HL-60 (cell line): ENCODE measurements around the gene RNF145.

ENCODE experiments used
- DNase-seq, 2 experiments: peaks; one replicate each; pipeline ENCODE4 v3.0.0-alpha.2; 2010 to 2020; ENCODE audit warnings: low read depth in 1 of 2, low spot score in 1 of 2
- H3K27ac ChIP-seq: fragments of 250-450 bp; sonication (Bioruptor Pico); replicated peaks from 2 replicates; pipeline ENCODE4 v1.5.1; 2020; ENCODE audit warnings: mild to moderate bottlenecking, moderate library complexity
- H3K27me3 ChIP-seq: fragments of 250-450 bp; sonication (Bioruptor Pico); 2 replicates; pipeline ENCODE4 v1.5.1; 2021; ENCODE audit warnings: mild to moderate bottlenecking, moderate library complexity; ENCODE audit not compliant: insufficient read depth, poor library complexity, severe bottlenecking
- H3K4me3 ChIP-seq: replicated peaks from 2 replicates; pipeline ENCODE4 v1.5.1; 2011; ENCODE audit warnings: mild to moderate bottlenecking, control low read depth, low read length; ENCODE audit not compliant: insufficient read depth
- CTCF ChIP-seq: IDR thresholded peaks from one replicate; pipeline ENCODE4 v1.5.1; 2011; ENCODE audit warnings: low read length, control low read depth, inconsistent platforms; ENCODE audit not compliant: insufficient read depth
- GABPA ChIP-seq: IDR thresholded peaks from 2 replicates; pipeline ENCODE4 v1.6.1; 2012; ENCODE audit warnings: low read depth
- POLR2AphosphoS5 ChIP-seq: IDR thresholded peaks from 2 replicates; pipeline ENCODE4 v1.6.1; 2012; ENCODE audit warnings: low read depth
- REST ChIP-seq: IDR thresholded peaks from 2 replicates; pipeline ENCODE4 v1.6.1; 2012; ENCODE audit warnings: low read depth; ENCODE audit not compliant: insufficient replicate concordance
- SPI1 ChIP-seq: IDR thresholded peaks from 2 replicates; pipeline ENCODE4 v1.6.1; 2012; ENCODE audit warnings: low read depth, mild to moderate bottlenecking, borderline replicate concordance

Gene RNF145

GRCh38 chr5:159206818-159207217 lies 2.5 kb downstream of the RNF145 start:
- Histone ChIP-seq H3K4me3 (peak overlapping the region; percentile 86), H3K27ac (peak overlapping the region; percentile 72), H3K27me3 (no peaks in the 10 kb centered on the region)
- TF ChIP-seq SPI1 (no peak), POLR2AphosphoS5 (no peak), REST (no peak), GABPA (no peak)
- DNase-seq = no peak

GRCh38 chr5:159206368-159206767 lies 3.0 kb downstream of the RNF145 start:
- Histone ChIP-seq H3K4me3 (no peak overlapping the region; the same call in 1 of the 2 replicates), H3K27me3 (no peaks in the 10 kb centered on the region), H3K27ac (peak overlapping the region; percentile 72; the same call in 1 of the 2 replicates)
- DNase-seq = no peak
- no peak for TF ChIP-seq REST
- TF ChIP-seq CTCF = no peak
- TF ChIP-seq GABPA = no peak
- no peak for TF ChIP-seq SPI1

- H3K27me3 ChIP-seq = no peaks in the 10 kb centered on the region
- no peak for TF ChIP-seq GABPA
- TF ChIP-seq SPI1 = no peak
- TF ChIP-seq POLR2AphosphoS5 = no peak
- no peak for TF ChIP-seq CTCF
- TF ChIP-seq REST = no peak
- no peak for DNase-seq
- no peak overlapping the region for H3K4me3 ChIP-seq
- no peak overlapping the region for H3K27ac ChIP-seq
Measured at GRCh38 chr5:159203351-159203750, 6.0 kb downstream of the RNF145 start.

GRCh38 chr5:159202151-159202550 lies 7.2 kb downstream of the RNF145 start:
- Histone ChIP-seq H3K4me3 (no peak overlapping the region), H3K27ac (no peak overlapping the region), H3K27me3 (no peaks in the 10 kb centered on the region)
- DNase-seq = no peak
- TF ChIP-seq SPI1 (no peak), POLR2AphosphoS5 (no peak), REST (no peak), CTCF (no peak), GABPA (no peak)
